T-cell (primary cell): ENCODE results near the gene CAMKK2. TPM values are rescaled to one million over a fixed set of nuclear protein-coding genes. Genes with fewer than 3 reads are reported as not detected.
A peak's percentile ranks its signal among the peaks of the same experiment; 100 is the strongest.

ENCODE experiments used
- ATAC-seq, 4 experiments: fragments of 200-7000 bp in 3 of 4; fragments of 150-1000 bp in 1 of 4; cut with Tn5 transposase; replicated peaks in 1 of 4; 1 replicate in 3 of 4; 2 replicates in 1 of 4; pipeline ENCODE4 v1.10.0; 2021; ENCODE audit warnings: moderate library complexity in 3 of 4, mild to moderate bottlenecking in 2 of 4, moderate number of reproducible peaks in 1 of 4
- CTCF ChIA-PET, 2 donors: fragments of 300-600 bp; sonication (Branson Sonifier 250); formaldehyde crosslinking; loops; one replicate each; lab custom pipeline; 2022; ENCODE audit warnings: antibody characterized with exemption in 2 of 2; lab: Charles Lee
- POLR2A ChIA-PET, 2 donors: fragments of 300-600 bp; sonication (Branson Sonifier 250); formaldehyde crosslinking; loops; one replicate each; lab custom pipeline; 2022; ENCODE audit warnings: antibody characterized with exemption in 2 of 2; lab: Charles Lee
- DNase-seq, 35 experiments: peaks; one replicate each; pipeline versions ENCODE4 v3.0.0 to v3.0.0-alpha.2; 2013 to 2023
- H3K27ac ChIP-seq: one replicate; pipeline ENCODE4 v1.5.1; 2013; ENCODE audit warnings: low read length
- H3K27me3 ChIP-seq, 2 experiments: replicated peaks in 1 of 2; 1 replicate in 1 of 2; 2 replicates in 1 of 2; pipeline versions ENCODE4 v1.6.1 to v1.7.0; 2013; ENCODE audit warnings: low read length in 1 of 2, mixed read lengths in 1 of 2; ENCODE audit not compliant: control insufficient read depth in 2 of 2, insufficient read depth in 2 of 2; ENCODE audit errors: extremely low read depth in 1 of 2
- H3K36me3 ChIP-seq, 2 donors: 1 replicate in 1 of 2; 2 replicates in 1 of 2; pipeline versions ENCODE4 v1.6.1 to v1.7.0; 2013; ENCODE audit warnings: low read length in 1 of 2; ENCODE audit not compliant: control insufficient read depth in 2 of 2, insufficient read depth in 1 of 2; ENCODE audit errors: extremely low read depth in 1 of 2
- H3K4me1 ChIP-seq, 2 experiments: 1 replicate in 1 of 2; 2 replicates in 1 of 2; pipeline versions ENCODE4 v1.6.1 to v1.7.0; 2013; ENCODE audit warnings: low read length in 2 of 2, mixed read lengths in 1 of 2; ENCODE audit not compliant: insufficient read depth in 2 of 2, control insufficient read depth in 1 of 2; ENCODE audit errors: extremely low read depth in 1 of 2
- H3K4me3 ChIP-seq, 2 donors: 1 replicate in 1 of 2; 2 replicates in 1 of 2; pipeline versions ENCODE4 v1.5.1 to v1.7.0; 2013; ENCODE audit warnings: mild to moderate bottlenecking in 2 of 2, low read length in 1 of 2, moderate library complexity in 1 of 2; ENCODE audit not compliant: control insufficient read depth in 1 of 2; ENCODE audit errors: extremely low read depth in 1 of 2
- H3K9me3 ChIP-seq: 2 replicates; pipeline ENCODE4 v1.7.0; 2013
- H3K27ac Mint-ChIP-seq, 2 donors: one replicate each; pipeline ENCODE4 v1.8.0; 2020 to 2021; ENCODE audit warnings: mild to moderate bottlenecking in 2 of 2, mixed read lengths in 2 of 2
- H3K27me3 Mint-ChIP-seq, 2 donors: one replicate each; pipeline ENCODE4 v1.8.0; 2021 to 2022; ENCODE audit warnings: mixed read lengths in 2 of 2
- H3K36me3 Mint-ChIP-seq: one replicate; pipeline ENCODE4 v1.8.0; 2021; ENCODE audit warnings: mixed read lengths
- H3K4me1 Mint-ChIP-seq, 3 donors: one replicate each; pipeline ENCODE4 v1.8.0; 2020 to 2022; ENCODE audit warnings: mixed read lengths in 3 of 3, mild to moderate bottlenecking in 1 of 3
- H3K4me3 Mint-ChIP-seq, 3 donors: one replicate each; pipeline ENCODE4 v1.8.0; 2020 to 2022; ENCODE audit warnings: mild to moderate bottlenecking in 3 of 3, mixed read lengths in 3 of 3, moderate library complexity in 3 of 3
- H3K9me3 Mint-ChIP-seq, 3 donors: one replicate each; pipeline ENCODE4 v1.8.0; 2020 to 2022; ENCODE audit warnings: mixed read lengths in 3 of 3
- WGBS: methylation state at CpG from one replicate; pipeline ENCODE4 v1.1.5; 2013; ENCODE audit warnings: missing lambda C conversion rate; ENCODE audit not compliant: insufficient coverage; 5-methylcytosine and 5-hydroxymethylcytosine counted together
- total RNA-seq, 35 experiments: library from RNA in 6 of 35; stranded (reverse) in 6 of 35; fragments of 120-200 nt in 1 of 35; gene quantifications; one replicate each; pipeline versions ENCODE4 v1.2.1 to v1.2.4 and lab custom pipeline; 2013 to 2026

Gene CAMKK2
- total RNA-seq, 5 donors from 2014 or later (not counting 1 experiment from before 2014, with no cell fraction given) = 13.6 to 25.5 (median 19.8) TPM

DNA sequence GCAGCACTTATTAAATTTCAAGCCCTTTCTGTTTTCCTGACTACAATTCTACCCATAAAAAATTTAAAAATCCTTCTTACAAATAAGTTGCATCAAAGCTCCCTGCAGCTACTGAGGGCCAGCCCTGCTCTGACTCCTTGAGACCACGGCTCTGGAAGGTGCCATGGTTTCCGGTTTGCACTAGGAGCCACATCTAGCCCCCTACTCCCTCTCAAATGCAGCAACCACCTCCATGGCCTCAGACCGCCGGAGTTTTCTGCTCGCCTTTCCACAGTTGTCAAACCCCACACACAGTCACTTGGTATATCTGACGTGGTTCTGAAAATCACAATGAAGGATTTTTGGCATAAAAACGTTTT lies 56.5 kb downstream of the CAMKK2 start:
- Mint-ChIP-seq H3K4me3 (peak overlapping the region; percentile 76 to 89 (median 80)), H3K4me1 (peaks cover 37 to 49% (median 40%) of the 10 kb centered on the region in 3 donors), H3K27me3 (no peaks in the 10 kb centered on the region), H3K9me3 (no peaks in the 10 kb centered on the region), H3K27ac (peak overlapping the region; percentile 97 to 100), H3K36me3 (peaks cover 13% of the 10 kb centered on the region)
- ChIA-PET CTCF (interaction anchor here in 1 of 2 donors (1.2 kb wide), 2 partner anchors 10 to 15 kb away, joined by 3 to 5 read pairs; no protein-coding TSS in a partner anchor), POLR2A (interaction anchor here in 1 of 2 donors (0.8 kb wide), 1 partner anchor 10 kb away, joined by 3 read pairs; no protein-coding TSS in a partner anchor)
- Histone ChIP-seq H3K4me3 (peak overlapping the region; percentile 41 to 46), H3K9me3 (no peaks in the 10 kb centered on the region), H3K27ac (peak overlapping the region; percentile 95), H3K4me1 (peaks cover 26 to 45% of the 10 kb centered on the region in 2 experiments), H3K36me3 (peaks cover 13 to 19% of the 10 kb centered on the region in 2 donors), H3K27me3 (no peaks in the 10 kb centered on the region)
- peak; percentile 4 to 41 (median 11) for ATAC-seq
- WGBS = 58% methylated on average over 7 of the region's 7 CpGs
- DNase-seq = no peak

DNA sequence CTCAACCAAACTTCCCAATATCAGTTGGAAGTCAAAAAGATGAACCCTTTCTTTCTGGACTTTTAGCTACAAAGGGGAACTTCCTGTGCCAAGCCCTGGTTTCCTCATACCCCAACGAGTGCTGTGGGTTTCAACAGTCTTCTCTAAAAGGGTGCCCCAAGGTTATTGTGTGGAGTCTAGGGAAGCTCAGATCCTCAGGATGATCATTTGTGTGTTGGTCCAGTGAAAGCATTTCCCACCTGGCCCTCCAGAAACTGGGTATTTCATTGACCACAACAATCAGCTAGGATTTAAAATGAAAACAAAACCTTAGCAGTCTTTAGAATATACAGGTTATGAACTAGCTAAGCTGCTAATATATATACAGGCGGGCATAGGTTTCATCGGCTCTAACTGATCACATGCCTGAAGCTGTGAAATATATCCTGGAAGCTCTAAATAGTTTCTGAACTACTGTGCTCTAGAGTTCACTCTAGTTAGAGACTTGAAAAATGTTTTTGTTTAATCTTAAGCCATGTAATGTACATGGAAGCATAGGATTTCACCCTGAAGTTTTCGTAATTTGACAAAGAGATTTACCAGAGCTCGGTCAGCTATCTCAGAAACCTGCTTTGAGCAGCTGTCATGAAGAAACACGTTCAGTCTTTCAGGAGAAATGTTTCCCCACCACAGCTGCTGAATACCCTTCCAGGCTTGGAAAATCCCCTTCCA lies 57.0 kb downstream of the CAMKK2 start:
- peak in 3 of 35 experiments; percentile 13 to 47 (median 16) for DNase-seq
- Mint-ChIP-seq H3K4me3 (peak overlapping the region; percentile 76 to 89 (median 80)), H3K27ac (peak overlapping the region; percentile 97 to 100), H3K27me3 (no peaks in the 10 kb centered on the region), H3K4me1 (peaks cover 37 to 49% (median 40%) of the 10 kb centered on the region in 3 donors), H3K36me3 (peaks cover 16% of the 10 kb centered on the region), H3K9me3 (no peaks in the 10 kb centered on the region)
- Histone ChIP-seq H3K9me3 (no peaks in the 10 kb centered on the region), H3K4me1 (peaks cover 26 to 45% of the 10 kb centered on the region in 2 experiments), H3K4me3 (peak overlapping the region in 1 of 2 donors; percentile 46), H3K27me3 (no peaks in the 10 kb centered on the region), H3K27ac (peak overlapping the region; percentile 95), H3K36me3 (peaks cover 7 to 16% of the 10 kb centered on the region in 2 donors)
- ChIA-PET CTCF (interaction anchor here (0.5 to 1.2 kb wide), 6 partner anchors 8 to 411 kb away, joined by 3 to 5 read pairs (median 3); no protein-coding TSS in a partner anchor), POLR2A (interaction anchor here (0.6 to 0.8 kb wide), 4 partner anchors 9 to 1268 kb away, joined by 3 to 10 read pairs (median 4); partner anchors contain the start of genes CAMKK2 (in 1 of the 2) and RPLP0 (in 1 of the 2))
- no peak for ATAC-seq
- 82% methylated on average over 3 of the region's 6 CpGs for WGBS

DNA sequence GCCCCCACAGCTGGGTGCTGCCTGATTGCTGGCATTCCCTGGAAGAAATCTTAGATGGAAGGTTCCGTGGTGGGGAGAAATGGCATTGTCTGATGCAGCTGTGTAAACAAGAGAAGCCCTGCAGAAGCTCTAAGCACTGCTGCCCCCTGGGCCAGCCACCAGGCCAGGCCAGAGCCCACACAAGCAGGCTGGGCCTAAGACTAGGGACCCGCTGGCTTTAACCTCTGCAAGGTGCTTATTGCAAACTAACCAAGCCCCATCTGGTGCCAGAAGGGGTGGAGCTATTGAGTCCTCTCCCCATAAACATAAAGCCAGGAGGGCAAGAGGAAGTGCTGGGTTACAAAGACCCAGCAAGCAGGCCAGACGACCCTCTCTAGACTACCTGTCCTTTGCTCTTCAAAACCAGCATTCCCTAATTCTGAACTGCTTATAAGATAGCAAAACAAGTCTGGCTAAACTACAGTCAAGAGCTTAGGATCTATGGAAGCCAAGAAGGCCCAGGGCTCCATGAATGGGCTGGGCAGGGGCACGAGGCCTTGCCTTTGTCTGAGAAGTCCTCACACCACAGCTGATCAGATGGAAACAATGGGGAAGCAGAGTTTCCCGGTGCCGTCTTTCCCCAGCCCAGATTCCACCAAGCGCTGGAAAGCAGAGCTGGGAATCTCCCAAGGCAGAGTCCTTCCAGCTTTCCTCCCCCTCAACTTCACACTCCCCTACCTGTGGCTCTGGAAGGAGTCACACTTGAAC lies 57.7 kb downstream of the CAMKK2 start:
- WGBS = 50% methylated on average over 2 of the region's 7 CpGs
- DNase-seq (no peak), ATAC-seq (no peak)
- Mint-ChIP-seq H3K4me1 (peaks cover 37 to 49% (median 40%) of the 10 kb centered on the region in 3 donors), H3K9me3 (no peaks in the 10 kb centered on the region), H3K27me3 (no peaks in the 10 kb centered on the region), H3K4me3 (peak overlapping the region in 1 of 3 donors; percentile 89), H3K36me3 (peaks cover 16% of the 10 kb centered on the region), H3K27ac (peak overlapping the region; percentile 97 to 100)
- Histone ChIP-seq H3K36me3 (peaks cover 2 to 14% of the 10 kb centered on the region in 2 donors), H3K9me3 (no peaks in the 10 kb centered on the region), H3K27ac (peak overlapping the region; percentile 95), H3K4me3 (no peak overlapping the region), H3K27me3 (no peaks in the 10 kb centered on the region), H3K4me1 (peaks cover 26 to 45% of the 10 kb centered on the region in 2 experiments)
- ChIA-PET POLR2A (interaction anchor here (0.5 to 0.8 kb wide), 5 partner anchors 9 to 1269 kb away, joined by 3 to 10 read pairs (median 3); partner anchors contain the start of genes CAMKK2 (in 1 of the 2) and RPLP0 (in 1 of the 2)), CTCF (interaction anchor here (0.6 to 1.2 kb wide), 5 partner anchors 8 to 526 kb away, joined by 3 to 4 read pairs (median 3); no protein-coding TSS in a partner anchor)

DNA sequence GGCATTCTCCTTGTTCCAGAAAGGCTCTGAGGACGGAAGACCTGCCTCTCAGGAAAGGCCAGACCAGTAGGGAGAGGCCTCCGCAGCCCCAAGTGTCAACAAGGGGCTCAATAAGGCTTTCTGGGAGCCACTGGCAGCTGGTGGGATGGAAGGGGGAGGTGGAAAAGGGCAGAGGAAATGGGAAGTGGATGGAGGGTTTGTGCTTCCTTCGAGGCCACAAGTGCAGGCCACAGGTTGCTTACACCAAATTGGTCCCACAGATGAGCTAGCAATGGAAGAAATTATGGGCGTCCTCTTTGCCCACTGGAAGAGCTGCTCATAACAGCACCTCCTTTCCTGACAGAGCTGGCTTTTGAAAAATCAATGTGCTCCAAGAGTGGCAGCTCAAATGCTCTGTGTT lies 58.4 kb downstream of the CAMKK2 start:
- H3K9me3 Mint-ChIP-seq = no peaks in the 10 kb centered on the region
- H3K4me1 ChIP-seq = peaks cover 26 to 45% of the 10 kb centered on the region in 2 experiments
- H3K4me3 ChIP-seq = no peak overlapping the region
- no peaks in the 10 kb centered on the region for H3K27me3 ChIP-seq
- H3K27ac Mint-ChIP-seq = peak overlapping the region; percentile 97 to 100
- no peaks in the 10 kb centered on the region for H3K9me3 ChIP-seq
- peaks cover 0 to 20% of the 10 kb centered on the region in 2 donors for H3K36me3 ChIP-seq
- CTCF ChIA-PET = interaction anchor here in 1 of 2 donors (0.7 kb wide), 1 partner anchor 525 kb away, joined by 3 read pairs; no protein-coding TSS in a partner anchor
- H3K27ac ChIP-seq = peak overlapping the region; percentile 95
- DNase-seq (no peak), ATAC-seq (no peak)
- H3K27me3 Mint-ChIP-seq = no peaks in the 10 kb centered on the region
- H3K4me3 Mint-ChIP-seq = peak overlapping the region in 1 of 3 donors; percentile 0
- peaks cover 13% of the 10 kb centered on the region for H3K36me3 Mint-ChIP-seq
- peaks cover 37 to 42% (median 37%) of the 10 kb centered on the region in 3 donors for H3K4me1 Mint-ChIP-seq
- POLR2A ChIA-PET = interaction anchor here in 1 of 2 donors (0.5 kb wide), 1 partner anchor 119 kb away, joined by 3 read pairs; no protein-coding TSS in a partner anchor
- 94% methylated on average over 4 of the region's 4 CpGs for WGBS

DNA sequence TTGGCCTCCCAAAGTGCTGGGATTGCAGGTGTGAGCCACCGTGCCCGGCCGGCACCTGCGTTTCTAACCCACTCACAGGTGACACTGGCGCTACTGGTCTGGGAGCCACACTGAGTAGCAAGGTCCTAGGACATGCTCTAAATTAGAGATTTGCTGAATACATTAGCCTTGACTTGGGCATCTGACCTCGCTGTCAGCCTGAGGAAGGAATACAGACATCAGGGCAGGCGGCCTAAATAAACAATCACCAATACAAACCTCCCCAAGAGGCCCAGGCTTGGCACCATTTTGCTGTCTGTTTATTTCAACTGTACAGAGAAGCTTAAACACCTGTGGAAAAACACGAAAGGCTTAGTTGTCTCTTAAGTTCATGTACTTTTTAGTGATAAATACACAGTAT lies 59.1 kb downstream of the CAMKK2 start:
- no peak overlapping the region for H3K27ac ChIP-seq
- ATAC-seq = no peak
- peak overlapping the region in 1 of 3 donors; percentile 0 for H3K4me3 Mint-ChIP-seq

More for the DNA sequence above, 59.1 kb downstream of the CAMKK2 start:
- WGBS = 80% methylated on average over 5 of the region's 8 CpGs
- H3K27ac Mint-ChIP-seq = peak overlapping the region; percentile 97 to 100
- H3K27me3 Mint-ChIP-seq = no peaks in the 10 kb centered on the region
- H3K4me1 Mint-ChIP-seq = peaks cover 37 to 41% (median 37%) of the 10 kb centered on the region in 3 donors
- no peak overlapping the region for H3K4me3 ChIP-seq
- H3K4me1 ChIP-seq = peaks cover 26 to 43% of the 10 kb centered on the region in 2 experiments
- H3K36me3 Mint-ChIP-seq = peaks cover 20% of the 10 kb centered on the region
- ChIA-PET CTCF (interaction anchor here in 1 of 2 donors (1.1 kb wide), 1 partner anchor 29 kb away, joined by 3 read pairs; no protein-coding TSS in a partner anchor), POLR2A (no interaction called here)
- DNase-seq = no peak
- peaks cover 3 to 26% of the 10 kb centered on the region in 2 donors for H3K36me3 ChIP-seq
- H3K9me3 ChIP-seq = no peaks in the 10 kb centered on the region
- no peaks in the 10 kb centered on the region for H3K27me3 ChIP-seq
- H3K9me3 Mint-ChIP-seq = no peaks in the 10 kb centered on the region
